Measurements from ENCODE around the gene GPC1.

DNA sequence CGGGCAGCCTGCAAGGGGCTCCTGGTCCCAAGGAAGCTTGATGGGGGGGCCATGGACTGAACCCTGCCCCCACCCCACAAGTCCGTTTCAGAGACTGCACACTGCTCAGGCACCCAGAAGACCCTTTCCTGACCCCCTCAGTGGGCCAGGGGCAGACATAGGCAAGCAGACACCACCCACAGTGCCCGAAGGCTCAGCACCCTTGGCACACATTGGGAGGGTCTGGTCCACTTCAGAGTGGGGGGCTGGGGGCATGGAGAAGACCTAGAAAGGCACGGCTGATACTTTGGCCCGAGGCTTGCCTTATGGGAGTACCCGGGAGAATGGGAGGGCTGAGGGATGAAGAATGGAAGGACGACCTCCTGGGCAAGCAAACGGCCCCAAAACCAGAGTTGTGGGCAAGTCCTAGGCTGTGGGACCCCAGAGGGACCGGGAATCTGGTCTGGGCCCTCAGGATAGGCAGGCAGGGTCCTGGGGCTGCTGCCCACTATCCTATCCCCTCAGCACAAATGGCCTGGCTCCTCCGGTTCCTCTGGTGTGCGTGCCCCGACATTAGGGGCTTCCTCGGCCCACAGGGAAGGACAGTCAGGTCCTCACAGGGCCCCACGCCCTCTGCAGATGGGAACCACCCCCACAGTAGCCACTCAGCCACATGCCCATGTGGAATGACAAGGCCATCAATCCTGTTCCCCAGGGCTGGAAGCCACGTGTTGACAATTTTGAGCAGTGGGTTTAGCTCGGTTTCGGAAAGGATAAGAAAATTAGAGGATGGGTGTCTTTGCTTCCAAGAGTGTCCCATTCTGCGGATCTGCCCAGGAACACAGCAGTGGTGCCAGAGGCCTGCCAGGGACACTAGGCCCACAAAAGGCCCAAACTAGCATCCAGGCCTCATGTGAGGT, 15.0 kb upstream of the GPC1 start:
- TF ChIP-seq, protein P1, sequence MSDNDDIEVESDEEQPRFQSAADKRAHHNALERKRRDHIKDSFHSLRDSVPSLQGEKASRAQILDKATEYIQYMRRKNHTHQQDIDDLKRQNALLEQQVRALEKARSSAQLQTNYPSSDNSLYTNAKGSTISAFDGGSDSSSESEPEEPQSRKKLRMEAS (IDR thresholded peaks at IDR 0.05; ENCODE audit: low read depth), result no peak
- TF ChIP-seq SIN3A (IDR thresholded peaks at IDR 0.05; ENCODE audit: borderline replicate concordance, low read depth, low read length) (no peak), JUND (IDR thresholded peaks at IDR 0.05) (no peak), POLR2AphosphoS5 (IDR thresholded peaks at IDR 0.05; ENCODE audit: low read depth, low read length) (no peak)
- TF ChIP-seq, protein P2, sequence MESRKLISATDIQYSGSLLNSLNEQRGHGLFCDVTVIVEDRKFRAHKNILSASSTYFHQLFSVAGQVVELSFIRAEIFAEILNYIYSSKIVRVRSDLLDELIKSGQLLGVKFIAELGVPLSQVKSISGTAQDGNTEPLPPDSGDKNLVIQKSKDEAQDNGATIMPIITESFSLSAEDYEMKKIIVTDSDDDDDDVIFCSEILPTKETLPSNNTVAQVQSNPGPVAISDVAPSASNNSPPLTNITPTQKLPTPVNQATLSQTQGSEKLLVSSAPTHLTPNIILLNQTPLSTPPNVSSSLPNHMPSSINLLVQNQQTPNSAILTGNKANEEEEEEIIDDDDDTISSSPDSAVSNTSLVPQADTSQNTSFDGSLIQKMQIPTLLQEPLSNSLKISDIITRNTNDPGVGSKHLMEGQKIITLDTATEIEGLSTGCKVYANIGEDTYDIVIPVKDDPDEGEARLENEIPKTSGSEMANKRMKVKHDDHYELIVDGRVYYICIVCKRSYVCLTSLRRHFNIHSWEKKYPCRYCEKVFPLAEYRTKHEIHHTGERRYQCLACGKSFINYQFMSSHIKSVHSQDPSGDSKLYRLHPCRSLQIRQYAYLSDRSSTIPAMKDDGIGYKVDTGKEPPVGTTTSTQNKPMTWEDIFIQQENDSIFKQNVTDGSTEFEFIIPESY (IDR thresholded peaks at IDR 0.05; ENCODE audit: borderline replicate concordance, low read depth), result no peak

Data from SK-N-SH (cell line).